Measurements from ENCODE around the gene DEPDC4. TPM values are rescaled to one million over a fixed set of nuclear protein-coding genes. Genes with fewer than 3 reads are reported as not detected.

DEPDC4 gene
- total and polyA plus RNA-seq, 2 experiments from 2014 or later, result 2.2 to 9.4 TPM

GRCh38 chr12:100249941-100250340 is 16.9 kb downstream of the DEPDC4 start:
- Mint-ChIP-seq H3K27me3 (ENCODE audit: insufficient read depth, low read depth, poor library complexity) (no peaks in the 10 kb centered on the region), H3K9me3 (no peaks in the 10 kb centered on the region), H3K4me3 (no peak overlapping the region), H3K27ac (no peak overlapping the region), H3K36me3 (ENCODE audit: low read depth) (no peaks in the 10 kb centered on the region), H3K4me1 (no peaks in the 10 kb centered on the region)
- H4K20me1 ChIP-seq (replicated peaks; ENCODE audit: insufficient read depth), result peaks cover 3% of the 10 kb centered on the region; the same call in 1 of the 2 replicates
- H3K4me1 ChIP-seq (ENCODE audit: insufficient read depth), result no peaks in the 10 kb centered on the region
- DNase-seq (ENCODE audit: low spot score) (no peak), ATAC-seq (no peak)
- H3K4me3 ChIP-seq, result no peak overlapping the region
- H3K27me3 ChIP-seq (ENCODE audit: insufficient read depth), result no peaks in the 10 kb centered on the region
- no peaks in the 10 kb centered on the region for H3K79me2 ChIP-seq (replicated peaks; ENCODE audit: insufficient read depth)
- H2AFZ ChIP-seq, result no peak overlapping the region
- no peaks in the 10 kb centered on the region for H3K36me3 ChIP-seq (ENCODE audit: insufficient read depth)
- H3F3A ChIP-seq (replicated peaks; ENCODE audit: low read depth), result no peaks in the 10 kb centered on the region
- TF ChIP-seq, protein P1, sequence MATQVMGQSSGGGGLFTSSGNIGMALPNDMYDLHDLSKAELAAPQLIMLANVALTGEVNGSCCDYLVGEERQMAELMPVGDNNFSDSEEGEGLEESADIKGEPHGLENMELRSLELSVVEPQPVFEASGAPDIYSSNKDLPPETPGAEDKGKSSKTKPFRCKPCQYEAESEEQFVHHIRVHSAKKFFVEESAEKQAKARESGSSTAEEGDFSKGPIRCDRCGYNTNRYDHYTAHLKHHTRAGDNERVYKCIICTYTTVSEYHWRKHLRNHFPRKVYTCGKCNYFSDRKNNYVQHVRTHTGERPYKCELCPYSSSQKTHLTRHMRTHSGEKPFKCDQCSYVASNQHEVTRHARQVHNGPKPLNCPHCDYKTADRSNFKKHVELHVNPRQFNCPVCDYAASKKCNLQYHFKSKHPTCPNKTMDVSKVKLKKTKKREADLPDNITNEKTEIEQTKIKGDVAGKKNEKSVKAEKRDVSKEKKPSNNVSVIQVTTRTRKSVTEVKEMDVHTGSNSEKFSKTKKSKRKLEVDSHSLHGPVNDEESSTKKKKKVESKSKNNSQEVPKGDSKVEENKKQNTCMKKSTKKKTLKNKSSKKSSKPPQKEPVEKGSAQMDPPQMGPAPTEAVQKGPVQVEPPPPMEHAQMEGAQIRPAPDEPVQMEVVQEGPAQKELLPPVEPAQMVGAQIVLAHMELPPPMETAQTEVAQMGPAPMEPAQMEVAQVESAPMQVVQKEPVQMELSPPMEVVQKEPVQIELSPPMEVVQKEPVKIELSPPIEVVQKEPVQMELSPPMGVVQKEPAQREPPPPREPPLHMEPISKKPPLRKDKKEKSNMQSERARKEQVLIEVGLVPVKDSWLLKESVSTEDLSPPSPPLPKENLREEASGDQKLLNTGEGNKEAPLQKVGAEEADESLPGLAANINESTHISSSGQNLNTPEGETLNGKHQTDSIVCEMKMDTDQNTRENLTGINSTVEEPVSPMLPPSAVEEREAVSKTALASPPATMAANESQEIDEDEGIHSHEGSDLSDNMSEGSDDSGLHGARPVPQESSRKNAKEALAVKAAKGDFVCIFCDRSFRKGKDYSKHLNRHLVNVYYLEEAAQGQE (IDR thresholded peaks at IDR 0.05; ENCODE audit: unreplicated experiment), result no peak
- TF ChIP-seq ETS1 (IDR thresholded peaks at IDR 0.05), result no peak
- TF ChIP-seq, protein P2, sequence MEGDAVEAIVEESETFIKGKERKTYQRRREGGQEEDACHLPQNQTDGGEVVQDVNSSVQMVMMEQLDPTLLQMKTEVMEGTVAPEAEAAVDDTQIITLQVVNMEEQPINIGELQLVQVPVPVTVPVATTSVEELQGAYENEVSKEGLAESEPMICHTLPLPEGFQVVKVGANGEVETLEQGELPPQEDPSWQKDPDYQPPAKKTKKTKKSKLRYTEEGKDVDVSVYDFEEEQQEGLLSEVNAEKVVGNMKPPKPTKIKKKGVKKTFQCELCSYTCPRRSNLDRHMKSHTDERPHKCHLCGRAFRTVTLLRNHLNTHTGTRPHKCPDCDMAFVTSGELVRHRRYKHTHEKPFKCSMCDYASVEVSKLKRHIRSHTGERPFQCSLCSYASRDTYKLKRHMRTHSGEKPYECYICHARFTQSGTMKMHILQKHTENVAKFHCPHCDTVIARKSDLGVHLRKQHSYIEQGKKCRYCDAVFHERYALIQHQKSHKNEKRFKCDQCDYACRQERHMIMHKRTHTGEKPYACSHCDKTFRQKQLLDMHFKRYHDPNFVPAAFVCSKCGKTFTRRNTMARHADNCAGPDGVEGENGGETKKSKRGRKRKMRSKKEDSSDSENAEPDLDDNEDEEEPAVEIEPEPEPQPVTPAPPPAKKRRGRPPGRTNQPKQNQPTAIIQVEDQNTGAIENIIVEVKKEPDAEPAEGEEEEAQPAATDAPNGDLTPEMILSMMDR (conservative IDR thresholded peaks at IDR 0.05; ENCODE audit: low read depth in 2 of 2), result no peak
- H3K9me2 ChIP-seq (ENCODE audit: insufficient read depth), result no peaks in the 10 kb centered on the region
- H3K27ac ChIP-seq (ENCODE audit: low read depth), result no peak overlapping the region
- no peak overlapping the region for H3K4me2 ChIP-seq

DNA sequence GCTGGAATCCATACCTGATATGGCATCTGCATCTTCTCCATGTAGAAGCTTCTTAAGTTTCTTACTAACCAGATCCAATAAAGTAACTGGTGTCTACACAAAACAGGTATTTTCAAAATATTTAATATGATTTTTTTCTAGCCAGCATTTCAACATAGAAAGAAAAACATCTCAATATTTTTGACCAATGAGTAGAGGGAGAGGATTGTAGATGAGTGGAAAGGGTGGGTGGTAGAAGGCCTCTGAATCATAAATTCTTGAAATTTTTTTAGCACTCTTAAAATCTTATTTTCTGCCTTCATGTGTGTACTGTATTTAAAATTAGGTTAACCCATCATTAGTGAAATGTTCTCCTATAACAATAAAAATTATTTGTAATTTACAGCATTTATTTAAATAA is 18.0 kb downstream of the DEPDC4 start:
- no peaks in the 10 kb centered on the region for H3K36me3 Mint-ChIP-seq (ENCODE audit: low read depth)
- no peak for DNase-seq (ENCODE audit: low spot score)
- no peak overlapping the region for H3K4me2 ChIP-seq
- H3K27ac Mint-ChIP-seq, result no peak overlapping the region
- no peaks in the 10 kb centered on the region for H3K27me3 ChIP-seq (ENCODE audit: insufficient read depth)
- no peak for TF ChIP-seq EZH2 (IDR thresholded peaks at IDR 0.05; ENCODE audit: low read depth, unreplicated experiment)
- no peak for TF ChIP-seq ZNF114 (CRISPR knock-in tag; IDR thresholded peaks at IDR 0.05)
- no peak for TF ChIP-seq ETS1 (IDR thresholded peaks at IDR 0.05)
- TF ChIP-seq, protein P2 (conservative IDR thresholded peaks at IDR 0.05; ENCODE audit: low read depth in 2 of 2), result no peak
- TF ChIP-seq CREB1 (CRISPR knock-in tag; IDR thresholded peaks at IDR 0.05; ENCODE audit: low read depth), result no peak
- no peak overlapping the region for H3K4me3 ChIP-seq
- H3K36me3 ChIP-seq (ENCODE audit: insufficient read depth), result no peaks in the 10 kb centered on the region
- no peak overlapping the region for H3K27ac ChIP-seq (ENCODE audit: low read depth)
- no peaks in the 10 kb centered on the region for H3F3A ChIP-seq (replicated peaks; ENCODE audit: low read depth)
- no peak overlapping the region for H2AFZ ChIP-seq
- no peaks in the 10 kb centered on the region for H3K4me1 ChIP-seq (ENCODE audit: insufficient read depth)
- no peaks in the 10 kb centered on the region for H3K9me2 ChIP-seq (ENCODE audit: insufficient read depth)
- H3K9me3 Mint-ChIP-seq, result no peaks in the 10 kb centered on the region
- no peak overlapping the region for H3K4me3 Mint-ChIP-seq
- no peak for ATAC-seq
- H4K20me1 ChIP-seq (replicated peaks; ENCODE audit: insufficient read depth), result peaks cover 3% of the 10 kb centered on the region; the same call in 1 of the 2 replicates
- H3K27me3 Mint-ChIP-seq (ENCODE audit: insufficient read depth, low read depth, poor library complexity), result no peaks in the 10 kb centered on the region
- no peaks in the 10 kb centered on the region for H3K4me1 Mint-ChIP-seq
- H3K79me2 ChIP-seq (replicated peaks; ENCODE audit: insufficient read depth), result no peaks in the 10 kb centered on the region
